HG03469 (cell line): ENCODE data around the gene CCDC157.
"Not testable (repeated sequence)": the region's sequence is repeated elsewhere in the genome, so short reads cannot be mapped to it uniquely, and the experiment has no call there.

Experiments
- ATAC-seq: cut with Tn5 transposase; IDR thresholded peaks from one replicate; pipeline ENCODE4 v1.9.1; 2021; ENCODE audit warnings: mild to moderate bottlenecking, moderate library complexity, moderate number of reproducible peaks; ENCODE audit not compliant: unreplicated experiment

Gene CCDC157

DNA sequence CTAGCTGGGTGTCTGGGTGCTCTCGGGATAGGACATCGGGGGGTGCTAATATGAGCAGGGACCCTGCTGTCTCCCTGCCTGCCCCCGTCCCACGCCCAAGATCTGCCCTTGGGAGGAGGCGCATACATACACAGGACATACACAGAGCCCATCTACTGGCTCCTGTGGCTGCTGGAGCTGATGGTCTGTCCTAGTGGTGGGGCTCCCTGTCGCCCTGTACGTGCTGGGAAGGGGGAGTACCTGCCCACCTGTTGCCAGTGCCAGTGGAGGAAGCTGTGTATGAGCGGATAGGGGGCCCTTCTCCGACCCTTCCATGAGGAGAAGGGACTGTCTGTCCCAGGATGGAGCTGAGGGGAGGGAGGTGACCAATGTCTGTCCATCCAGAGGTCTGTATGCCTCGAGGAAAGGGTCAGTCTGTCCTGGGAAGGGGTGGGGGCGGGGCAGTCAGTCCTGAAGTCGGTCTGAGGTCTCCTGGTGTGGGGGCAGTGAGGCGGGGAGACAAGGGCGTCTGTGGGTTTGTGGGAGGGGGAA is 31.0 kb upstream of the CCDC157 start:
- no peak for ATAC-seq

DNA sequence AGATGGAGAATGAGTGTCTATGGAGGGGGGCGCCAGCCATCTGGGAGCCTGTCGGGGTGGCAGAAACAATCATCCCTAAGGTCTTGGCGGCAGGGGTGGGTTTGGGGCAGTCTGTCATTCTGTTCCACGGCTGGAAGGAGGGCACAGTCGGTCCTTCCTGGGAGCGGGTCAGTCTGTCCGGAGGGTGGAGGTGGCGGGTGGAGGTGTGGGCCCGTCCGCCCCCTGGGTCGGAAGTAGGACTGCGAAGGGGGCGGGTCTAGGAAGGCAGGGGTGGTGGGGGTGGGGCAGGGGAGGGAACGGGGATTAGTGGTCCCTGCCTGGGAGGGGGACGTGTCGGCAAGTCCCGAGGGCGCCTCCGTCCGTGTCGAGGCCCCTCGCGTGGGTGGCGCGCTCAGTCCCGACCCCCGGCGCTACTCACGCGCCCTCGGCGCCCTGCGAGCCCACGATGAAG is 30.5 kb upstream of the CCDC157 start:
- ATAC-seq = peak; percentile 16

- ATAC-seq = peak; percentile 67
These were observed 30.0 kb upstream of the CCDC157 start, which contains the start of gene TBC1D10A for GRCh38 chr22:30326706-30327362. TBC1D10A (minus strand) TSS chr22:30326941; CDS start chr22:30326881, 60 bp downstream.

- no peak for ATAC-seq
These were observed 28.9 kb upstream of the CCDC157 start for GRCh38 chr22:30327864-30328345.

DNA sequence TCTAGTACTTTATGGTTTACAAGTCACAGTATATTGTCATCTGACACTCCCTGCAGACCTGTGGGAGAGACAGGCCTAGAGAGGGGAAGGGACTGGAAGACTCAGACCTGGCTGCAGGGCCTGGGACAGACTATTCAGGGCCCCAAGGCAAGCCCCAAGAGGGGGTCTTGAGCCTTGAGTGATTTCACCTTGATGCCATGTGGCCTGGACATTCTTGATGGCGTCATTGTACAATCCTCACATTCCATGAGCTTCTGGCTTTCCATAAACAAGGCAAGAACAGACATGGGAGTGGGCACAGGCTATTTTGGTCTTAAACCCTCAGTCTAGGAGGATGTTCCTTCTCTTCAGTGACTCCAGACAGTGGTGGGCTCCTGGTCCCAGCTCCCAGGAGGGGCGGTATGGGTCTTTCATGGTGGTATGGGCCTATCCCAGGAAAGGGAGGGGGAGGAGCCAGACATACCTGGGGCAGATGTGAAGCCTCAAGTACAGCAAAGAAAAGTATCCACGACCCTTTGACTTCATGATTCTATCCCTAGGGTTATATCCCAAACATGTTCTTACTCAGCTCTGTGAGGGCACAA is 28.2 kb upstream of the CCDC157 start:
- ATAC-seq = no peak

- no peak for ATAC-seq
These were observed 24.3 kb upstream of the CCDC157 start for GRCh38 chr22:30332551-30332950.

DNA sequence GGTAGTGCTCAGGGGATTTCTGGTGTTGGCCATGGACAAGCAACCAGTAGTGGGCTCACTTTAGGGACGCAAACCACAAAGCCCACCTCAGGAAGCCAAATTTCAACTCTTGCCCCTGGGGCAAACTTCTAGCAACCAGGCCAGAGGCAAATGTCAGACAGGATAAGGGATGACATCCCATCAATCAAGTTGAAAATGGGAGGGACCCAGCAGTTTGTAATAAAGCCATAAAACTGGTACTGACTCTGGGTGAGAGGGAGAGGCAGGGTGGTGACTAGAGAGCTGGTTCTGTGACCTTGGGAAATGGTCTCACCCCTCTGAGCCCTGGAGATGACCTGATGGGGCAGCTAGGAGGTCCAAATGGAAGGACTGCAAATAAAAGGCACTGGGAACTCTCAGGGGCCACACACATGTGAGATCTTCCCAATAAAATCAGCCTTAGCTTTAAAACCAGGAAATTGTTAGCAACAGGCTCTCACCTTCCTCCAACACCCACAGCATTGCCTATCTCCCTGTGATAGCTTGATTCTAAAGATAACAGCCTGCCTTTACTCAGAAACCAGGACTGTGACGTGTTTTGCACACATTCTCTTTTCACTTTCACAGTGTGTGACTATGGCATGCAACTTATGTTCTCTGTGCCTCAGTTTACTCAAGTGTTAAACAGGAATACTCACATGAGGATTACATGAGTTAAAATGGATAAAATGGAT is 23.7 kb upstream of the CCDC157 start:
- no peak for ATAC-seq

DNA sequence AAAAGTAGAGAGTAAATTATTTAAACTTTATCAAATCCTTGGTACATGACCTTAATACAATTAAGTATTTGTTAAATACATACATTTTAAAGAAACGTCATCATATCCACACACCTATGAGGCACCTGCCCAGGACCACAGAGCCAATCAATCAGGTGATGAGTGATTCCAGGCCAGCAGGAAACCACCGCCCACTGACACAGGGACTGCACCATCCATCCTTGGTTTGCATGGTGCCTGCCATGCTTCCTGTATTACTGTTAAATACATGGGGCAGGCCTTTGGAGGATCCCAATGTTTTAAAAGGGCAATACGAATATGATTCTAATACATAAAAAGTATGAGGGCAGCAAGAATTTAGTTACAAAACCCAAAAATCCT is 23.1 kb upstream of the CCDC157 start:
- ATAC-seq = no peak

- ATAC-seq = no peak
These were observed 22.2 kb upstream of the CCDC157 start for GRCh38 chr22:30334646-30335045.

DNA sequence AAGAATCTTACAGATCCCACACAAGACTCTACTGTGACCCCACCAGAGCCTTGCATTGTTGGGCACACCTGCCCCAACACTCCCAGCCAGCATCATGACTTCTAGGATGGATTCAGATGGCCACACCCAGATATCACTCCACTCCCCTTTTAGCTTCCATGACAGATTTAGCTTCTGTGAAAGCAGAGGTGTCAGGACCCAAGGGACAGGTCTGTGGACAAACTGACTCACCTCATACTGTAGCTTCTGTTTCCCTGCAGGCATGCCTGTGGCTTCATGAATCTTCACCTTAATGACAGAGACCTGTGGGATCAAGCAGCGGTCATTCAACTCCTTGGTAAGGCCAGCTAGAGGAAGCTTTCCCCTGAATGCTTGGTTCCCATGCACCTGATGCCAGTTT is 21.6 kb upstream of the CCDC157 start:
- ATAC-seq = no peak

DNA sequence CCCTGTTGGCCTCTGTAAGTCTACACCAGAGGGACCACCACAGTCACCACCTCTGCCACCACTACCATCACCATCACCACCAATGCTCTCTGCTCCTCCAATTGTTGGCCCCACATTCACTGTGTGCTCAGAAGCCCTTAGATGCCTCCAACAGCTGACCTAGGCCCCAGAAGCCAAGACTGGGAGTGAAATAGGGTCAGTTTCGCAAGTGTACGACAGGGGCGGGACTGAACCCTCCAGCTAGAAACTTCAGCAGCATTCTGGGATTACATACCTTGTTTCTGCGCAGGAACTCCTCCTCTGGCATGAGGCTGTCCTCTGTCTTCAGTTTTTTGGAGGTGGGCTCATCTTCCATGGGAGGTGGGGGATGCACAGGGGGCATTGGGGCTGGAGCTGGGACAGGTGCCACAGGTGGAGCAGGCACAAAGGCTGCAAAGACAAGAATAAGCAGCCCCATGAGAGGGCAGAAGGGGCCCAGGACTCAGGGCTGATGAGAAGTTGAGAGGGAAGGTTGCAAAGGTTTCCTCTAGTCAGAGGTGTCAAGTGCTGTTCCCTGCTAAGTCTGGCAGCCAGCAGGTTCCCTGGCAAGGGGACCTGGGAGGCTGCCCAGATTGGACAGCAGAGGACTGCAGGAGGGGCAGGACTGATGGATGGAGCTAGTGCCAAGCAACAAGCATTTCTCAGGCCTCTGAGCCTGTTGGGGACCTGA is 19.9 kb upstream of the CCDC157 start:
- no peak for ATAC-seq

GRCh38 chr22:30337461-30337778 is 19.4 kb upstream of the CCDC157 start:
- no peak for ATAC-seq

DNA sequence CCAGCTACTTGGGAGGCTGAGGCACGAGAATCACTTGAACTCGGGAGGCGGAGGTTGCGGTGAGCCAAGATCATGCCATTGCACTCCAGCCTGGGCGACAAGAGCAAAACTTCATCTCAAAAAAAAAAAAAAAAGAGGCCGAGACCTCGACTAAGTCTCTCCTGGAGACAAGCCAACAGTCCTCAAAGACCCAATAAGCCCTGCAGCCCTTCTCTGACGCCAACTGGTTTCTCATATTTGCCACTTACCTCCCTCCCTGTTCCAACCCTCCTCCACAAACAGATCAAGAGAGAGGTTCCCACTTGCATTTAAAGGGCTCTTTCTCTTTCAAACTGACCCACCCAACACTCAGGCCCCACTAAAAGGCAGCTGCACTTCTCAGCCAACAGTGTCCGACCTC is 18.5 kb upstream of the CCDC157 start:
- not testable (repeated sequence) for ATAC-seq

DNA sequence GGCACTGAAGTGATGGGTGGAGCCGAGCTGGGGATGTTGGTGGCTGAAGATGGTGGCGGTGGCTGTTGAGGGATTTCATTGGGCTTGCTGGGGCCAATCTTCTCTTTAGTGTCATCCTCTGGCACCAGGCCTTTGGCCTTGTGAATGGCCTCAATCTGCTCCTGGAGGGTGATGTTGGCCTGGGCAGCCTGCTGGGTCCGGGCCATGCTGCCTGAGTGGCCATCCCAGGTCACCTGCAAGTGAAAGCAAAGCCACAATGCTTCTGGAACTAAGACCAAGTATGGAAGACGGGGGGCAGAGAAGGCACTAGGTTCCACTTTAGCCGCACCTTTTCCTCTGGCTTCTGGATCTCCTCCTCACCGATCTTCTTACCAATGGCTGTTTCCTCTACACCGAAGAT is 18.0 kb upstream of the CCDC157 start:
- ATAC-seq = no peak

DNA sequence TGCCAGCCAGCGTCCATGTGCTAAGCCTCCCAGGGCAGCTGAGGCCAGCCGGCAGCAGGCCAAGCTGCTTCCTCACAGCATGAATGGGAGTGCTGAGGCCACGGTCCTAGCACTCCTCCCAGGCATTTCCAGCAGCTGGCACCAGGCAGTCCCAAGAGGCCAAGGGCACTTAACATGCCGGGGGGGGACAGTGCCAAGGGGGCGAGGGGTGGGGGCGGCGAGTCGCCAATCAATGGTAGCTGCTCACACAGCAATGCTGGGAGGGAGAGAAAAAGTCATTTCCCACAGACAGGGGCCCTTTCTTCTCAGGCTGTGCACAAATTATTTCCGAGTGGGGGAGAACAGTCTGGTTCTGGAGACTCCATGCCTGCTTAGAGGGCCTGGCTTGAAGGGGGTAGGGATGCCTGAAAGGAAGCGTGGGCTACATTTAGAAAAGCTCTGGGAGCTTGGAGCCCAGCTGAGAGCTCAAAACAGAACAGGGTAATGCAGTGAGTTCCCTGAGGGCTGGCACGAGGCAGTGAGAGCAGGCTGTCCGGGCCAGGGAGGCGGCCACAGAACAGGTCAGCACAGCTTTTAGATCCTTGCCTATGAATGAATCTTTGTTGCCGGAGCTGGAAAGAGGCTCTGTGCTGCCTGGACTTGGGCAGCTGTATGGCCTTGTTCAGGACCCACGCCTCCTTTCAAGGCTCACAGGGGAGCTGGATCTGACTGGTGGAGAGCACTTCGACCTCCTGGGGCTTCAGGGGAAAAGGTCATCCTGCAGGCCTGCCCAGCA is 15.7 kb upstream of the CCDC157 start:
- no peak for ATAC-seq

DNA sequence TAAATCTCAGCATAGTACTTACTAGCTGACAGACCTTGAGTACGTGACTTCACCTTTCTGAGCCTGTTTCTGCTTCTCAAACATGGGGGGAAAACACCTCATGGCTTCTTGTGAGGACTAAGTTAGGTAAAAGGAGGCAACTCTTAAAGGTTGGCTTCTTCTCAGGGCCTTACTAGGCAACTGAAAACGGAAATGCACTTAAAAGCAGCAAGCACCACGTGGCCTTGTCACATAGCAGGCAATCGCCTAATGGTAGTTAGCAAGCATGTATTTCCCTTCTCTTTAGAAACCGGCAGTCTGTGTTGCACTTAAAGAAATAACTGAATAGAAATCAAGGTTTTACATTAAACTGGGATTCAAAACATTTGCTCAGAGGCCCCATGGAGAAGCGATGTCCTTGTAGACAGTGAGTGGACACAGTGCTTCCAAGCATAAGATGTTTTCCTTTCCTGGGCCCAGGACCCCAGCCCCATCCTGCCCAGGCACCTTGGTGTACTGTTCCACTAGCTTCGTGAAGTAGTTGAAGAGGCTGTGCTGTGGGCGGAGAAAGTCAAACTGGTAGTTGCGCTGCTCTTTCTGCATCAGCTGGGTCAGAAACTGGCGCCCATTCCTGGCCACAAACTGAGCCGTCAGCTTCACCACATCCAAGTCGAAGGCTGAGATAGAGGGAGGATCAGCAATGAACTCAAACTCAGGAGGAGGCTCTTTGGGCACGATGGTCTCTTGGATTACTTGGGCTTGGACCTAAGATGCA is 12.2 kb upstream of the CCDC157 start:
- ATAC-seq = no peak

- ATAC-seq = no peak
These were observed 9.4 kb upstream of the CCDC157 start for GRCh38 chr22:30347255-30347892.

DNA sequence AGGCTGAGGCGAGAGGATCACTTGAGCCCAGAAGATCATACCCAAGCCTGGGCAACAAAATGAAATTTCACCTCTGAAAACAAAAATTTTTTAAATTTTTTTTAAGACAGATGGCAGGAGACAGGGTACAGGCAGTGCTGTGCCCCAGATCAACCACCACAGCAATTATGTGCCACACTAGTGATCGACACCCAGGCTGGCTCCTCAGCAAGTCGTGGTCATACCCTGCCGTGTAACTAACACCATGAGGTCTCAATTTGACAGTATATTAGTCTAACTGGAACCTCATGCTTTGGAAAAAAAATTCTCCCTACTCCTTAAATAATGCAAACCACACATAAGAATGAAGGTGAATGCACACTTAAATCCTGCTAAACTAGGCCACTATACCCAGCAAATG is 8.4 kb upstream of the CCDC157 start:
- ATAC-seq = no peak

DNA sequence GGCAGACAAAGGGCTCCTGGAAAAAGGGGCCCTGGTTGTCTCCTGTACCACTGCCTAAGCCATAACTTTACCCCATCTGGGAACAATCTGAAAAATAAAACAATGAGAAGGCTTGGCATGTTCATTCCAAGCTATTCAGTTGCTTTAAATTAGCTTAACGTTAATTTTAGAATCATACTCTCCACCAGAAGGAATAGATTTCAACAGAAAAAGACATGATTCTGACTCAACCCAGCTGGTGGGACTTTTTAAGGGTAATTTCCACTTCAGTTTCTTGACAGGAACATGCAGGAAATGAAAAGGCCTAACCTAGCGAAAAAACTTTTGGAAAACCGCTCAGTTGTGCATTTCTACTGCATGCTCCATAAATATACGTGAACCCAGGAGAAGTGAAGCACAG is 8.0 kb upstream of the CCDC157 start:
- ATAC-seq = no peak
